Mesenchymal stem cell (in vitro differentiated cells and primary cell): ENCODE data around the gene VAV2.

Experiments
- DNase-seq: peaks from one replicate; pipeline ENCODE4 v3.0.0-alpha.2; 2013
- H2AFZ ChIP-seq: one replicate; pipeline ENCODE4 v1.6.1; 2013; ENCODE audit warnings: low read depth, mild to moderate bottlenecking, control low read depth, inconsistent platforms, low read length, moderate library complexity
- H2AK5ac ChIP-seq: 2 replicates; pipeline ENCODE4 v1.6.1; 2013; ENCODE audit warnings: low read length, moderate library complexity, mild to moderate bottlenecking, inconsistent platforms; ENCODE audit not compliant: severe bottlenecking
- H2BK120ac ChIP-seq: one replicate; pipeline ENCODE4 v1.6.1; 2013; ENCODE audit warnings: low read depth, mild to moderate bottlenecking, inconsistent platforms, low read length, moderate library complexity
- H2BK12ac ChIP-seq, 2 experiments: one replicate each; pipeline ENCODE4 v1.6.1; 2013; ENCODE audit warnings: inconsistent platforms in 2 of 2, low read length in 2 of 2, mild to moderate bottlenecking in 2 of 2, moderate library complexity in 2 of 2, control low read depth in 1 of 2
- H2BK15ac ChIP-seq: one replicate; pipeline ENCODE4 v1.6.1; 2013; ENCODE audit warnings: mild to moderate bottlenecking, low read depth, inconsistent platforms; ENCODE audit not compliant: poor library complexity, severe bottlenecking
- H2BK5ac ChIP-seq: 2 replicates; pipeline ENCODE4 v1.6.1; 2013; ENCODE audit warnings: low read depth, mild to moderate bottlenecking, low read length, control low read depth, inconsistent platforms; ENCODE audit not compliant: poor library complexity, severe bottlenecking
- H3K14ac ChIP-seq, 2 experiments: one replicate each; pipeline ENCODE4 v1.6.1; 2013; ENCODE audit warnings: inconsistent platforms in 2 of 2, low read length in 2 of 2, control low read depth in 1 of 2, mild to moderate bottlenecking in 1 of 2, moderate library complexity in 1 of 2
- H3K18ac ChIP-seq, 2 experiments: one replicate each; pipeline ENCODE4 v1.6.1; 2013; ENCODE audit warnings: inconsistent platforms in 2 of 2, low read length in 2 of 2, control low read depth in 1 of 2, low read depth in 1 of 2, mild to moderate bottlenecking in 1 of 2
- H3K23ac ChIP-seq, 2 experiments: one replicate each; pipeline ENCODE4 v1.6.1; 2013; ENCODE audit warnings: inconsistent platforms in 2 of 2, low read length in 2 of 2, mild to moderate bottlenecking in 2 of 2, moderate library complexity in 2 of 2, control low read depth in 1 of 2
- H3K27ac ChIP-seq: 2 replicates; pipeline ENCODE4 v1.5.1; 2013; ENCODE audit warnings: mild to moderate bottlenecking, moderate library complexity, low read length, control low read depth, inconsistent platforms; ENCODE audit not compliant: poor library complexity, severe bottlenecking
- H3K27me3 ChIP-seq, 2 experiments: 2 replicates each; pipeline versions ENCODE4 v1.6.1 to v1.7.0; 2013; ENCODE audit warnings: low read length in 2 of 2, mild to moderate bottlenecking in 2 of 2, moderate library complexity in 2 of 2, control low read depth in 1 of 2, inconsistent platforms in 1 of 2; ENCODE audit not compliant: control insufficient read depth in 1 of 2, insufficient read depth in 1 of 2
- H3K36me3 ChIP-seq, 2 experiments: 2 replicates each; pipeline versions ENCODE4 v1.6.1 to v1.7.0; 2013; ENCODE audit warnings: low read length in 2 of 2, control low read depth in 1 of 2, inconsistent platforms in 1 of 2, low read depth in 1 of 2, mild to moderate bottlenecking in 1 of 2; ENCODE audit not compliant: insufficient read depth in 2 of 2, control insufficient read depth in 1 of 2
- H3K4ac ChIP-seq, 2 experiments: one replicate each; pipeline ENCODE4 v1.6.1; 2013; ENCODE audit warnings: inconsistent platforms in 2 of 2, low read length in 2 of 2, mild to moderate bottlenecking in 2 of 2, moderate library complexity in 2 of 2, control low read depth in 1 of 2, low read depth in 1 of 2
- H3K4me1 ChIP-seq: 2 replicates; pipeline ENCODE4 v1.6.1; 2013; ENCODE audit warnings: low read depth, low read length, control low read depth; ENCODE audit not compliant: control insufficient read depth, insufficient read depth
- H3K4me2 ChIP-seq: 2 replicates; pipeline ENCODE4 v1.6.1; 2013; ENCODE audit warnings: low read length, mild to moderate bottlenecking, inconsistent platforms; ENCODE audit not compliant: poor library complexity, severe bottlenecking
- H3K4me3 ChIP-seq, 2 experiments: 2 replicates each; pipeline versions ENCODE4 v1.5.1 to v1.7.0; 2013; ENCODE audit warnings: low read length in 2 of 2, mild to moderate bottlenecking in 2 of 2, control low read depth in 1 of 2, low read depth in 1 of 2; ENCODE audit not compliant: insufficient read depth in 1 of 2
- H3K79me1 ChIP-seq: replicated peaks from 2 replicates; pipeline ENCODE4 v1.6.1; 2013; ENCODE audit warnings: mild to moderate bottlenecking, control low read depth, low read length, inconsistent platforms; ENCODE audit not compliant: poor library complexity, severe bottlenecking
- H3K9ac ChIP-seq: 2 replicates; pipeline ENCODE4 v1.7.0; 2013; ENCODE audit warnings: mild to moderate bottlenecking, low read length, moderate library complexity
- H3K9me3 ChIP-seq: 2 replicates; pipeline ENCODE4 v1.7.0; 2013; ENCODE audit warnings: mild to moderate bottlenecking, low read length; ENCODE audit not compliant: control insufficient read depth
- H4K8ac ChIP-seq: one replicate; pipeline ENCODE4 v1.6.1; 2013; ENCODE audit warnings: inconsistent platforms, mild to moderate bottlenecking, low read length, moderate library complexity
- H4K91ac ChIP-seq: one replicate; pipeline ENCODE4 v1.6.1; 2013; ENCODE audit warnings: mild to moderate bottlenecking, low read length, inconsistent platforms
- WGBS: methylation state at CpG from one replicate; pipeline ENCODE4 v1.1.7; 2013; ENCODE audit warnings: mixed read lengths; 5-methylcytosine and 5-hydroxymethylcytosine counted together

The VAV2 gene

GRCh38 chr9:134004131-134004873 is 12.2 kb upstream of the VAV2 start:
- Histone ChIP-seq H3K36me3 (no peaks in the 10 kb centered on the region), H3K18ac (no peak overlapping the region), H3K27ac (no peak overlapping the region), H4K91ac (no peak overlapping the region), H3K9me3 (no peaks in the 10 kb centered on the region), H3K4me1 (peaks cover 6% of the 10 kb centered on the region), H3K14ac (no peak overlapping the region), H3K4ac (no peak overlapping the region), H2AFZ (no peak overlapping the region), H3K4me2 (no peak overlapping the region), H2BK120ac (no peak overlapping the region), H3K23ac (no peak overlapping the region), H4K8ac (no peak overlapping the region), H3K27me3 (peaks cover 3 to 58% of the 10 kb centered on the region in 2 experiments), H2AK5ac (no peak overlapping the region), H3K4me3 (no peak overlapping the region), H2BK15ac (no peak overlapping the region), H2BK5ac (no peak overlapping the region), H3K9ac (no peak overlapping the region), H3K79me1 (no peaks in the 10 kb centered on the region), H2BK12ac (no peak overlapping the region)
- no peak for DNase-seq
- WGBS = 81% methylated on average over 20 of the region's 20 CpGs

- WGBS = 74% methylated on average over 2 of the region's 2 CpGs
- Histone ChIP-seq H3K4ac (no peak overlapping the region), H4K8ac (no peak overlapping the region)
Measured at GRCh38 chr9:134003237-134003636, 11.1 kb upstream of the VAV2 start.

GRCh38 chr9:134002796-134003195 is 10.7 kb upstream of the VAV2 start:
- Histone ChIP-seq H2BK15ac (no peak overlapping the region), H3K14ac (no peak overlapping the region), H2AFZ (no peak overlapping the region), H3K36me3 (no peaks in the 10 kb centered on the region), H3K4me1 (peaks cover 6% of the 10 kb centered on the region), H3K79me1 (no peaks in the 10 kb centered on the region), H3K4me3 (no peak overlapping the region), H3K9ac (no peak overlapping the region), H2BK5ac (no peak overlapping the region), H3K4me2 (no peak overlapping the region), H3K18ac (no peak overlapping the region), H4K8ac (no peak overlapping the region), H2BK12ac (no peak overlapping the region), H3K9me3 (no peaks in the 10 kb centered on the region), H3K4ac (no peak overlapping the region), H4K91ac (no peak overlapping the region), H2BK120ac (no peak overlapping the region), H3K27ac (no peak overlapping the region), H3K23ac (no peak overlapping the region), H3K27me3 (peaks cover 3 to 51% of the 10 kb centered on the region in 2 experiments), H2AK5ac (no peak overlapping the region)
- DNase-seq = no peak
- 100% methylated on average over 1 of the region's 2 CpGs for WGBS

More at GRCh38 chr9:134003237-134003636, 11.1 kb upstream of the VAV2 start:
- H2BK5ac ChIP-seq = no peak overlapping the region
- no peaks in the 10 kb centered on the region for H3K79me1 ChIP-seq
- H3K9ac ChIP-seq = no peak overlapping the region
- peaks cover 6% of the 10 kb centered on the region for H3K4me1 ChIP-seq
- H4K91ac ChIP-seq = no peak overlapping the region
- no peaks in the 10 kb centered on the region for H3K9me3 ChIP-seq
- no peak overlapping the region for H3K18ac ChIP-seq
- H3K23ac ChIP-seq = no peak overlapping the region
- no peak overlapping the region for H2AK5ac ChIP-seq
- H2BK12ac ChIP-seq = no peak overlapping the region
- DNase-seq = no peak
- H3K36me3 ChIP-seq = no peaks in the 10 kb centered on the region
- H3K14ac ChIP-seq = no peak overlapping the region
- no peak overlapping the region for H3K4me3 ChIP-seq
- H3K4me2 ChIP-seq = no peak overlapping the region
- H2BK15ac ChIP-seq = no peak overlapping the region
- no peak overlapping the region for H2BK120ac ChIP-seq
- no peak overlapping the region for H2AFZ ChIP-seq
- H3K27ac ChIP-seq = no peak overlapping the region
- peaks cover 3 to 51% of the 10 kb centered on the region in 2 experiments for H3K27me3 ChIP-seq

GRCh38 chr9:133999851-134000265 is 7.7 kb upstream of the VAV2 start:
- Histone ChIP-seq H4K8ac (no peak overlapping the region), H2BK12ac (no peak overlapping the region), H2BK120ac (no peak overlapping the region), H3K4ac (no peak overlapping the region), H3K9me3 (no peaks in the 10 kb centered on the region), H3K9ac (no peak overlapping the region), H3K27me3 (peaks cover 3 to 56% of the 10 kb centered on the region in 2 experiments), H3K4me2 (no peak overlapping the region), H4K91ac (no peak overlapping the region), H3K36me3 (no peaks in the 10 kb centered on the region), H2AK5ac (peak overlapping the region; percentile 8), H3K4me1 (peaks cover 13% of the 10 kb centered on the region), H3K14ac (no peak overlapping the region), H2BK5ac (no peak overlapping the region), H3K79me1 (no peaks in the 10 kb centered on the region), H3K27ac (no peak overlapping the region), H2AFZ (no peak overlapping the region), H3K23ac (no peak overlapping the region), H2BK15ac (no peak overlapping the region), H3K18ac (no peak overlapping the region), H3K4me3 (no peak overlapping the region)
- no peak for DNase-seq
- 77% methylated on average over 6 of the region's 6 CpGs for WGBS
